ENCODE data around the gene UBE3A.

- TF ChIP-seq CTCF (IDR thresholded peaks at IDR 0.05; ENCODE audit: poor library complexity) (no peak), EZH2 (IDR thresholded peaks at IDR 0.05; ENCODE audit: borderline replicate concordance) (no peak), EZH2phosphoT487 (IDR thresholded peaks at IDR 0.05; ENCODE audit: low read depth, severe bottlenecking, unreplicated experiment) (no peak)
Measured at GRCh38 chr15:25401501-25401900, 37.3 kb downstream of the UBE3A start.
